ENCODE measurements around the gene SYNJ2BP. TPM values are rescaled to one million over a fixed set of nuclear protein-coding genes. Genes with fewer than 3 reads are reported as not detected.
"Not testable (repeated sequence)": the region's sequence is repeated elsewhere in the genome, so short reads cannot be mapped to it uniquely, and the experiment has no call there.

The SYNJ2BP gene
- total RNA-seq, 1 donor from 2014 or later = 40.4 TPM

GRCh38 chr14:70441641-70442040 lies 24.8 kb upstream of the SYNJ2BP start:
- no peaks in the 10 kb centered on the region for H3K4me1 ChIP-seq
- no peak for TF ChIP-seq CTCF (IDR thresholded peaks at IDR 0.05)
- no peak for ATAC-seq
- no peak overlapping the region for H3K27ac ChIP-seq
- DNase-seq = no peak
- intact Hi-C loops (cut with DNase I) = no loop called here
- no peaks in the 10 kb centered on the region for H3K36me3 ChIP-seq
- no peaks in the 10 kb centered on the region for H3K27me3 ChIP-seq (ENCODE audit: low read depth)
- peaks cover 31% of the 10 kb centered on the region for H3K9me3 ChIP-seq
- H3K4me3 ChIP-seq = no peak overlapping the region

GRCh38 chr14:70436867-70437266 lies 20.0 kb upstream of the SYNJ2BP start:
- H3K9me3 ChIP-seq = peaks cover 8% of the 10 kb centered on the region
- no peak for ATAC-seq
- TF ChIP-seq CTCF (IDR thresholded peaks at IDR 0.05) = no peak

GRCh38 chr14:70426555-70426954 lies 9.7 kb upstream of the SYNJ2BP start:
- H3K27me3 ChIP-seq (ENCODE audit: low read depth); H3K9me3 ChIP-seq; ATAC-seq; H3K36me3 ChIP-seq; H3K4me1 ChIP-seq; intact Hi-C loops (cut with DNase I); H3K4me3 ChIP-seq; H3K27ac ChIP-seq; DNase-seq: not testable (repeated sequence)

More at GRCh38 chr14:70436867-70437266, 20.0 kb upstream of the SYNJ2BP start:
- no peak overlapping the region for H3K4me3 ChIP-seq
- H3K36me3 ChIP-seq = no peaks in the 10 kb centered on the region
- intact Hi-C loops (cut with DNase I) = no loop called here
- no peaks in the 10 kb centered on the region for H3K27me3 ChIP-seq (ENCODE audit: low read depth)
- no peak for DNase-seq
- no peaks in the 10 kb centered on the region for H3K4me1 ChIP-seq
- no peak overlapping the region for H3K27ac ChIP-seq

- no peak overlapping the region for H3K4me3 ChIP-seq
Observed at GRCh38 chr14:70425354-70425753, 8.5 kb upstream of the SYNJ2BP start.

GRCh38 chr14:70422538-70422937 lies 5.6 kb upstream of the SYNJ2BP start:
- no peak for ATAC-seq
- TF ChIP-seq CTCF (IDR thresholded peaks at IDR 0.05) = no peak
- Histone ChIP-seq H3K27ac (no peak overlapping the region), H3K36me3 (no peaks in the 10 kb centered on the region), H3K9me3 (no peaks in the 10 kb centered on the region), H3K4me1 (no peaks in the 10 kb centered on the region), H3K27me3 (ENCODE audit: low read depth) (no peaks in the 10 kb centered on the region), H3K4me3 (no peak overlapping the region)
- intact Hi-C loops (cut with DNase I) = no loop called here
- DNase-seq = no peak

More at GRCh38 chr14:70425354-70425753, 8.5 kb upstream of the SYNJ2BP start:
- no peak overlapping the region for H3K27ac ChIP-seq
- intact Hi-C loops (cut with DNase I) = no loop called here
- no peaks in the 10 kb centered on the region for H3K36me3 ChIP-seq
- no peak for ATAC-seq
- no peaks in the 10 kb centered on the region for H3K27me3 ChIP-seq (ENCODE audit: low read depth)
- no peak for DNase-seq
- no peaks in the 10 kb centered on the region for H3K9me3 ChIP-seq
- TF ChIP-seq CTCF (IDR thresholded peaks at IDR 0.05) = no peak
- no peaks in the 10 kb centered on the region for H3K4me1 ChIP-seq

- H3K9me3 ChIP-seq; intact Hi-C loops (cut with DNase I); H3K27ac ChIP-seq; H3K36me3 ChIP-seq; H3K27me3 ChIP-seq (ENCODE audit: low read depth); DNase-seq; ATAC-seq; H3K4me3 ChIP-seq: not testable (repeated sequence)
- peaks cover 20% of the 10 kb centered on the region for H3K4me1 ChIP-seq
Observed at GRCh38 chr14:70419270-70419931, 2.5 kb upstream of the SYNJ2BP start.

Data from lower lobe of right lung (tissue), 2 donors.